Measurements from ENCODE around the gene MYO7B. TPM values are rescaled to one million over a fixed set of nuclear protein-coding genes. Genes with fewer than 3 reads are reported as not detected.

The MYO7B gene
- total RNA-seq, 2 experiments from 2014 or later, result 3.3 TPM; not detected in 1

DNA sequence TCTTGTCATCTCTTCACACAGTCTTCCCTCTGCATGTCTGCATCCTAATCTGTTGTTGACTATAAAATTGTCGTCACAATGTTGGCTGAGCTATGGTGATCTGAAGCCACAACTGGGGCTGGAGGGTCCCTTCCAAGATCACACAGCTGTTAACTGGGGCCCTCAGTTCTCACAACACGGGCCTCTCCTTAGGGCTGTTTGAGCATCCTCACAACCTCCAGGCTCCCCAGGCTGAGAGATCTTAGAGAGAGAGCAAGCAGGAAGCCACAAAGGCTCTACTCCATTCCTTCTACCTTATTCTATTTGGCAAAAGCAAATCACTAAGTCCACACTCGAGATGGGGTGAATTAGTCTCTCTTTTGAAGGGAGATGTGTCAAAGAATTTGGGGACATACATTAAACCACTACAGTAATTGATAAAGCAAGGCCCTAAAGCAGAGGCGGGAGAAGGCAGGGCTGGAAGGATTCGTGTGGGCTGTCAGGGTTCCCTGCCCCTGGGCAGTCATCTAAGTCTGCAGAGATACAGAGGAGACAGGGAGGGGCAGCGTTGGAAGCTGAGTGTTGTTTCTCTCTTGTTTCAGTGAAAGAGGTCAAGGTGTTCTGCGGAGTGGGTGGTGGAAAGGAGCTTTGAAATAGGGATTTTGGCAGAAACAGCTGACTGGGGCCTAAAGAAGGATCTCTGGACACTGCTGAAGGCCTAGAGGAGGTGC is 15.9 kb downstream of the MYO7B start:
- intact Hi-C loops (cut with micrococcal nuclease; ENCODE audit: unreplicated experiment), result no loop called here
- TF ChIP-seq, protein P1, sequence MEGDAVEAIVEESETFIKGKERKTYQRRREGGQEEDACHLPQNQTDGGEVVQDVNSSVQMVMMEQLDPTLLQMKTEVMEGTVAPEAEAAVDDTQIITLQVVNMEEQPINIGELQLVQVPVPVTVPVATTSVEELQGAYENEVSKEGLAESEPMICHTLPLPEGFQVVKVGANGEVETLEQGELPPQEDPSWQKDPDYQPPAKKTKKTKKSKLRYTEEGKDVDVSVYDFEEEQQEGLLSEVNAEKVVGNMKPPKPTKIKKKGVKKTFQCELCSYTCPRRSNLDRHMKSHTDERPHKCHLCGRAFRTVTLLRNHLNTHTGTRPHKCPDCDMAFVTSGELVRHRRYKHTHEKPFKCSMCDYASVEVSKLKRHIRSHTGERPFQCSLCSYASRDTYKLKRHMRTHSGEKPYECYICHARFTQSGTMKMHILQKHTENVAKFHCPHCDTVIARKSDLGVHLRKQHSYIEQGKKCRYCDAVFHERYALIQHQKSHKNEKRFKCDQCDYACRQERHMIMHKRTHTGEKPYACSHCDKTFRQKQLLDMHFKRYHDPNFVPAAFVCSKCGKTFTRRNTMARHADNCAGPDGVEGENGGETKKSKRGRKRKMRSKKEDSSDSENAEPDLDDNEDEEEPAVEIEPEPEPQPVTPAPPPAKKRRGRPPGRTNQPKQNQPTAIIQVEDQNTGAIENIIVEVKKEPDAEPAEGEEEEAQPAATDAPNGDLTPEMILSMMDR (conservative IDR thresholded peaks at IDR 0.05; ENCODE audit: low read length), result no peak
- no peak for TF ChIP-seq EZH2phosphoT487 (IDR thresholded peaks at IDR 0.05; ENCODE audit: borderline replicate concordance, low read depth, low read length)
- ChIA-PET CTCF (ENCODE audit: unreplicated experiment) (interaction anchor here (1.4 kb wide), 1 partner anchor 40 kb away, joined by 4 read pairs; no protein-coding TSS in a partner anchor), POLR2A (interaction anchor here (0.6 to 1.1 kb wide), 2 partner anchors 12 to 281 kb away, joined by 3 to 4 read pairs; no protein-coding TSS in a partner anchor)
- Histone ChIP-seq H3K4me2 (ENCODE audit: low read length) (no peak overlapping the region), H3K4me1 (ENCODE audit: insufficient read depth, low read length, poor library complexity, severe bottlenecking) (no peaks in the 10 kb centered on the region), H3K27ac (ENCODE audit: low read depth, low read length, poor library complexity, severe bottlenecking) (no peak overlapping the region), H3K9me3 (ENCODE audit: low read length) (no peaks in the 10 kb centered on the region), H2AFZ (ENCODE audit: low read length) (no peak overlapping the region), H3K9me2 (ENCODE audit: insufficient read depth, low read length) (no peaks in the 10 kb centered on the region), H3K79me2 (ENCODE audit: insufficient read depth, low read depth, low read length) (no peaks in the 10 kb centered on the region), H3K36me3 (ENCODE audit: insufficient read depth, low read length) (no peaks in the 10 kb centered on the region), H4K20me1 (ENCODE audit: insufficient read depth, low read length) (no peaks in the 10 kb centered on the region), H3K4me3 (ENCODE audit: low read depth, low read length, poor library complexity, severe bottlenecking) (no peak overlapping the region)
- BruUV-seq (replicated peaks), result no TSS peak
- DNase-seq (ENCODE audit: low spot score), result no peak

DNA sequence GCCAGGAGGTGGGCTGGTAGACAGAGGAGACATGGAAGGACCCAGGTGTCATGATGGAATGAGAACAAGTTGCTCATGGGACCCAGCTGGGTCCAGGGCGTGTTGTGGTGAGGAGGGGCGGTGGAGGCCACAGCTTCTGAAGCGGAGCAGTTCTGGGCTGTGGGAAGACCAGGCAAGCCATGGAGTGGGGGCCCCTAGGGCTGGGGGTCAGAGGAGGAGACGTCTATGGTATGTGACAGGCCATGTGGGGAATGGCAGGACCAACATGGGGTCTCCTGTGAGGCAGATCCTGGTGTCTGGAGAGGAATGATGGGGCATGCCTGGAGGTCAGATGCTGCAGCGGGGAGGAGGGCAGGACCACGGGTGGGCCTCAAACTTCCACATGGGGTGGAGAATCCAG is 16.9 kb downstream of the MYO7B start:
- ChIA-PET POLR2A (no interaction called here), CTCF (ENCODE audit: unreplicated experiment) (no interaction called here)
- H3K4me2 ChIP-seq (ENCODE audit: low read length), result no peak overlapping the region
- no peaks in the 10 kb centered on the region for H3K79me2 ChIP-seq (ENCODE audit: insufficient read depth, low read depth, low read length)
- intact Hi-C loops (cut with micrococcal nuclease; ENCODE audit: unreplicated experiment), result no loop called here
- H3K4me3 ChIP-seq (ENCODE audit: low read depth, low read length, poor library complexity, severe bottlenecking), result no peak overlapping the region
- TF ChIP-seq, protein P1 (conservative IDR thresholded peaks at IDR 0.05; ENCODE audit: low read length), result no peak
- TF ChIP-seq EZH2phosphoT487 (IDR thresholded peaks at IDR 0.05; ENCODE audit: borderline replicate concordance, low read depth, low read length), result no peak
- no TSS peak for BruUV-seq (replicated peaks)
- H2AFZ ChIP-seq (ENCODE audit: low read length), result no peak overlapping the region
- no peaks in the 10 kb centered on the region for H4K20me1 ChIP-seq (ENCODE audit: insufficient read depth, low read length)
- no peaks in the 10 kb centered on the region for H3K36me3 ChIP-seq (ENCODE audit: insufficient read depth, low read length)
- no peak overlapping the region for H3K27ac ChIP-seq (ENCODE audit: low read depth, low read length, poor library complexity, severe bottlenecking)
- H3K9me3 ChIP-seq (ENCODE audit: low read length), result no peaks in the 10 kb centered on the region
- H3K9me2 ChIP-seq (ENCODE audit: insufficient read depth, low read length), result no peaks in the 10 kb centered on the region
- H3K4me1 ChIP-seq (ENCODE audit: insufficient read depth, low read length, poor library complexity, severe bottlenecking), result no peaks in the 10 kb centered on the region
- DNase-seq (ENCODE audit: low spot score), result no peak

DNA sequence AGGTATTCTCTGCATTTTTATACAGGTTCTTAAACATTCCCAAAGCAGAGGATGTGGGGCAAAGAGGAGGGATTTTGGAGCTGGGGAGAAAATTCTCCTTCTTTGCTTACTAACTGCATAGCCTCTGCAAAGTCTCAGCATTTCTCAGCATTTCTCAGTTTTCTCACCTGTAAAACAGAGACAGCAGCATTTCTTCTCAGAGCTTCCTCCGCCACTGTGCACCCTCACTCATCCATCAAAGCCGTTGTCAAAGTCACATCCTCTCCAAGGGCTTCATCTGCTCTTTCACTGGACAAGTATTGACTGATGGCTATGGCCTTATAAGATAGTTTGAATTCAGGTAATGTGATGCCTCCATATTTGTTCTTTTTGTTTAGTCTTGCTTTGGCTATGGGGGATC is 17.4 kb downstream of the MYO7B start:
- no peak for TF ChIP-seq EZH2phosphoT487 (IDR thresholded peaks at IDR 0.05; ENCODE audit: borderline replicate concordance, low read depth, low read length)
- TF ChIP-seq, protein P1 (conservative IDR thresholded peaks at IDR 0.05; ENCODE audit: low read length), result no peak
- no peak overlapping the region for H3K4me2 ChIP-seq (ENCODE audit: low read length)
- intact Hi-C loops (cut with micrococcal nuclease; ENCODE audit: unreplicated experiment), result no loop called here
- no peaks in the 10 kb centered on the region for H4K20me1 ChIP-seq (ENCODE audit: insufficient read depth, low read length)
- H3K27ac ChIP-seq (ENCODE audit: low read depth, low read length, poor library complexity, severe bottlenecking), result no peak overlapping the region
- CTCF ChIA-PET (ENCODE audit: unreplicated experiment), result no interaction called here
- no peak for DNase-seq (ENCODE audit: low spot score)
- H3K36me3 ChIP-seq (ENCODE audit: insufficient read depth, low read length), result no peaks in the 10 kb centered on the region
- no peaks in the 10 kb centered on the region for H3K4me1 ChIP-seq (ENCODE audit: insufficient read depth, low read length, poor library complexity, severe bottlenecking)
- no peaks in the 10 kb centered on the region for H3K9me3 ChIP-seq (ENCODE audit: low read length)
- H3K79me2 ChIP-seq (ENCODE audit: insufficient read depth, low read depth, low read length), result no peaks in the 10 kb centered on the region
- POLR2A ChIA-PET, result no interaction called here
- no peak overlapping the region for H3K4me3 ChIP-seq (ENCODE audit: low read depth, low read length, poor library complexity, severe bottlenecking)
- BruUV-seq (replicated peaks), result no TSS peak
- H3K9me2 ChIP-seq (ENCODE audit: insufficient read depth, low read length), result no peaks in the 10 kb centered on the region
- H2AFZ ChIP-seq (ENCODE audit: low read length), result no peak overlapping the region
